ENCODE results near the gene SPACA1. TPM values are rescaled to one million over a fixed set of nuclear protein-coding genes. Genes with fewer than 3 reads are reported as not detected.

The SPACA1 gene, protein sequence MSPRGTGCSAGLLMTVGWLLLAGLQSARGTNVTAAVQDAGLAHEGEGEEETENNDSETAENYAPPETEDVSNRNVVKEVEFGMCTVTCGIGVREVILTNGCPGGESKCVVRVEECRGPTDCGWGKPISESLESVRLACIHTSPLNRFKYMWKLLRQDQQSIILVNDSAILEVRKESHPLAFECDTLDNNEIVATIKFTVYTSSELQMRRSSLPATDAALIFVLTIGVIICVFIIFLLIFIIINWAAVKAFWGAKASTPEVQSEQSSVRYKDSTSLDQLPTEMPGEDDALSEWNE
- total RNA-seq (2021; fragmentation: NEBNext Ultra II Directional; extraction: Animal tissue kit (Norgen Biotek cat#: 25700)) (not detected in 2 replicates), polyA plus RNA-seq (2011; rRNA removed) (not detected in 2 replicates), polyA minus RNA-seq (2011; rRNA and poly(A)+ RNA removed) (not detected in 2 replicates)
- not detected for polyA plus RNA-seq (2011; cell fraction: cytosol; rRNA removed)
- polyA plus RNA-seq (2011; cell fraction: nucleus; rRNA removed): not detected
- polyA plus RNA-seq (2012, experiment 1 of 2): not detected in 4 replicates
- not detected for polyA plus RNA-seq (2012, experiment 2 of 2)
- not detected for polyA plus RNA-seq (2013, experiment 1 of 2)
- polyA plus RNA-seq (2013, experiment 2 of 2): not detected
- not detected for polyA minus RNA-seq (2011; cell fraction: cytosol; rRNA and poly(A)+ RNA removed)
- not detected for polyA minus RNA-seq (2011; cell fraction: nucleus; rRNA and poly(A)+ RNA removed)
- long read RNA-seq, experiment 1: 0 reads
- long read RNA-seq, experiment 2: 0 reads

DNA sequence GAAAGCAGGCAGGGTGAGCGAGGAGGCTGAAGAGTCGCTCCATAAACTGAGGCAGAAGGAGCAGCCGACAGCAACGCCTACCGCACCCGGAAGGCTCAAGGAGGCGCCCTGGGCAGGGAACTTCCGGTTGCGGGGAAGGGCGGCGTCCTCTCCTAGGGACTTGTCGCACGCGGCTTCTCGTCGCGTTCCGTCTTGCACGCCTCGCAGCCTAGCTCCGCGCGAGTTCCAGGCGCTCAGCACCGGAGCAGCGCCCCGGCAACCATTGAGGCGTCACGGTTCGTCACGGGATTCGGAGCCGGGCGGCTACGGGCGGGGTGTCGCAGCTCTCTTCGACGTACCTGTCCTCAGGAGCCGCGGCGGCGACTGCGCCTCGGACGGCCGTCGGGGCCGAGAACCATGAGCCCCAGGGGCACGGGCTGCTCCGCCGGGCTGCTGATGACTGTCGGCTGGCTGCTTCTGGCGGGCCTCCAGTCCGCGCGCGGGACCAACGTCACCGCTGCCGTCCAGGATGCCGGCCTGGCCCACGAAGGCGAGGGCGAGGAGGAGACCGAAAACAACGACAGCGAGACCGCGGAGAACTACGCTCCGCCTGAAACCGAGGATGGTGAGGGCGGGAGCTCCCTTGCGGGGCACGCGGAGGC lies at the start of gene SPACA1:
TSS of gene SPACA1 (plus strand) at position 332 of the 641 bp plus-strand sequence. CDS start at position 397, 65 bp downstream.
- Histone ChIP-seq H3K23ac (ENCODE audit: insufficient read length) (no peak within 1 kb of the TSS), H3K79me1 (ENCODE audit: low read depth, low read length) (no peaks in the 10 kb centered on the region), H3K36me3 (ENCODE audit: control insufficient read depth in 2 of 4, insufficient read depth in 4 of 4, low read length in 3 of 4) (peaks cover 0 to 3% (median 0%) of the 10 kb centered on the region in 4 experiments; a peak in 1 of 8 replicates), H2AK5ac (ENCODE audit: low read depth, low read length) (no peak within 1 kb of the TSS), H3K9me3 (ENCODE audit: insufficient read depth in 2 of 2, low read depth in 1 of 2, low read length in 1 of 2) (peaks cover 0 to 5% of the 10 kb centered on the region in 2 experiments; a peak in 1 of 4 replicates), H3K23me2 (ENCODE audit: low read depth, low read length) (no peaks in the 10 kb centered on the region), H4K5ac (ENCODE audit: insufficient read length, low read depth, low read length) (no peak within 1 kb of the TSS), H4K91ac (replicated peaks; ENCODE audit: insufficient read length, low read length) (no peak within 1 kb of the TSS), H4K8ac (ENCODE audit: extremely low read depth, insufficient read depth, low read length) (0 out of 2 replicates have a peak within 1 kb of the TSS, but pooled peaks have one; percentile 2), H2BK12ac (ENCODE audit: low read depth, low read length) (no peak within 1 kb of the TSS), H3K4me3 (ENCODE audit: extremely low read depth in 1 of 4, insufficient read depth in 2 of 4, low read depth in 3 of 4, low read length in 4 of 4) (no peak within 1 kb of the TSS), H2BK5ac (ENCODE audit: low read depth, low read length) (no peak within 1 kb of the TSS), H3K27me3 (replicated peaks in 1 of 4; ENCODE audit: control insufficient read depth in 3 of 4, extremely low read depth in 1 of 4, insufficient read depth in 3 of 4, low read length in 3 of 4) (no peaks in the 10 kb centered on the region), H3K27ac (ENCODE audit: low read depth, low read length) (no peak within 1 kb of the TSS), H3K4me1 (replicated peaks in 1 of 4; ENCODE audit: control insufficient read depth in 3 of 4, insufficient read depth in 4 of 4, low read length in 3 of 4) (no peaks in the 10 kb centered on the region; a peak in 1 of 7 replicates), H3K56ac (replicated peaks; ENCODE audit: insufficient read length, low read depth, low read length) (no peak within 1 kb of the TSS), H2AFZ (ENCODE audit: low read length) (no peak within 1 kb of the TSS; the same call in 1 of the 2 replicates), H3K4ac (replicated peaks; ENCODE audit: insufficient read length, low read depth, low read length) (no peak within 1 kb of the TSS), H3K18ac (ENCODE audit: extremely low read depth, low read length) (no peak within 1 kb of the TSS), H4K20me1 (replicated peaks in 1 of 2; ENCODE audit: control insufficient read depth in 1 of 2, insufficient read depth in 2 of 2, low read length in 2 of 2) (no peaks in the 10 kb centered on the region), H2BK20ac (ENCODE audit: low read length) (no peak within 1 kb of the TSS), H3K79me2 (ENCODE audit: control insufficient read depth in 1 of 2, insufficient read depth in 2 of 2, low read length in 2 of 2) (no peaks in the 10 kb centered on the region), H2BK15ac (ENCODE audit: low read length) (no peak within 1 kb of the TSS), H2BK120ac (replicated peaks; ENCODE audit: low read depth, low read length) (no peak within 1 kb of the TSS), H3K4me2 (ENCODE audit: insufficient read depth in 1 of 2, low read depth in 2 of 2, low read length in 2 of 2) (no peak within 1 kb of the TSS), H3K14ac (ENCODE audit: insufficient read length) (no peak within 1 kb of the TSS), H3K9ac (replicated peaks in 1 of 4; ENCODE audit: extremely low read depth in 1 of 4, low read depth in 3 of 4, low read length in 3 of 4) (no peak within 1 kb of the TSS)
- WGBS, 2 experiments (ENCODE audit: extremely low coverage in 1 of 2, insufficient coverage in 1 of 2, insufficient read length in 1 of 2, insufficient replicate concordance in 2 of 2, low coverage in 1 of 2, low lambda C conversion rate in 2 of 2, missing lambda C conversion rate in 1 of 2): 96% methylated on average over 71 of the region's 77 CpGs; no CpG with 5 or more reads in 1 of the 2 experiments
- FAIRE-seq: no peak
- DNase-seq (ENCODE audit: low read depth in 1 of 2, low spot score in 2 of 2): no peak
- CTCF ChIA-PET (ENCODE audit: partially characterized antibody): interaction anchor here (1.1 to 1.8 kb wide), 2 partner anchors 39 to 117 kb away, joined by 3 to 5 read pairs; no protein-coding TSS in a partner anchor
- POLR2A ChIA-PET (ENCODE audit: partially characterized antibody): no interaction called here
- TF ChIP-seq CREB1 (IDR thresholded peaks at IDR 0.05) (no peak), JUN (IDR thresholded peaks at IDR 0.05; ENCODE audit: low read depth, low read length) (no peak), RNF2 (IDR thresholded peaks at IDR 0.05; ENCODE audit: borderline replicate concordance, low read depth, low read length, missing control alignments, poor library complexity, severe bottlenecking) (no peak)

All from H1 (cell line).